Measurements from ENCODE around the gene SMIM23.

Gene SMIM23

GRCh38 chr5:171821286-171821685 lies 35.7 kb downstream of the SMIM23 start:
- no peak for DNase-seq

- no peak for DNase-seq
These were observed 37.7 kb downstream of the SMIM23 start for GRCh38 chr5:171823269-171823668.

GRCh38 chr5:171825051-171825450 lies 39.4 kb downstream of the SMIM23 start:
- no peak for DNase-seq

- no peak for DNase-seq
These were observed 40.5 kb downstream of the SMIM23 start for GRCh38 chr5:171826132-171826531.

DNA sequence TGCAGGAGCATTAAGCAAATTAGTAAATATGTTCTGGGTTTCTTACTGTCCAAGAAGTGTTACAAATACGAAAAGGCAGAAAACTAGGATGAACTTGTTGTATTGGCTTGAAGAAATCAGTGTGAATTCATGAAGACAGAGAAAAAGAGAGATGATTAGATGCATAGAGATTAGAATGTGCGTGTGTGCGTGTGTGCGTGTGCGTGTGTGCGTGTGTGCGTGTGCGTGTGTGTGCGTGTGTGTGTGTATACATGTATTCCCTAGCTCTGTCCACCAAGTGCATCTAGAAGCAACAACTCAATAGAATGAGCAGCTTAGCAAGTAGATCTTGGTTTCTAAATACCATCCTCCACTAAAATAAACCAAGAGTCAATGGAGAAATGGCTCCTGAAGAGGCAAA lies 41.5 kb downstream of the SMIM23 start:
- no peak for DNase-seq

DNA sequence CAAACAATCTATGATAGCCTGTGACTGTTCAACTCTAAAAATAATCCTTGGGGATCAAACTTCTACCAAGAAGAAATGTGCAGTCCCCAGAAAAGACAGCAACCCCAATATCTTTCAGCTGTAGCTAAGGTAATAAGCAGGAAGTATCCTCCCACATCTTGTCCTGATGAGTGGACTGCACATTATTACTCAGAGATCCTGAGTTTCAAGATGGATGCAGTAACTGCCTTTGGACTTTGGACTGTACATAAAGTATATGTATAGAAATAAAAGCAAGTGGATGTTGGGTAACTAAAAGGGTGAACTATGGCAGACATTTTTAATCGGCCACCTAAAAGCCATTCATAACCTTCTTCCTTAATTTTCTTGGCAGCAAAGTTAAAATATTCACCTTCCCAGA lies 45.1 kb downstream of the SMIM23 start:
- DNase-seq: no peak

- DNase-seq: no peak
These were observed 47.2 kb downstream of the SMIM23 start for GRCh38 chr5:171832775-171833174.

- DNase-seq: no peak
These were observed 48.8 kb downstream of the SMIM23 start for GRCh38 chr5:171834461-171834860.

DNA sequence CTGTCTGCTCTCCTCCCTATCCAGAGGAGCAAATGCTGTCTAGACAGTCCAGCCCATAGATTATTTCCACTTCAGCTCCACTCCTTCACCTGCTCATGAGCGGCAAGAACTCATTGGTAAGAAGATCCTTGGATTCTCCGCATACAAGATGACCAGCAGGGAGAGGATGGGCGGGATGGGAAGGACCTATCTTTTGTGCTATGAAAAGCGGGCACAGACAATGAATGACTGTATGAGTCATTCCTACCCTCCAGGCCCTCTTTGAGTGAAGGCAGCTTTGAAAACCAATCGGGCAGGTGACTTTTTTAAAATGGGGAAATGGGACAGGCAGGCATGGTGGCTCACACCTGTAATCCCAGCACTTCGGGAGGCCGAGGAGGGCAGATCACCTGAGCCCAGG lies 49.4 kb downstream of the SMIM23 start:
- DNase-seq: no peak

- no peak for DNase-seq
These were observed 51.9 kb downstream of the SMIM23 start for GRCh38 chr5:171837522-171837921.

- no peak for DNase-seq
These were observed 52.4 kb downstream of the SMIM23 start for GRCh38 chr5:171838066-171838465.

DNA sequence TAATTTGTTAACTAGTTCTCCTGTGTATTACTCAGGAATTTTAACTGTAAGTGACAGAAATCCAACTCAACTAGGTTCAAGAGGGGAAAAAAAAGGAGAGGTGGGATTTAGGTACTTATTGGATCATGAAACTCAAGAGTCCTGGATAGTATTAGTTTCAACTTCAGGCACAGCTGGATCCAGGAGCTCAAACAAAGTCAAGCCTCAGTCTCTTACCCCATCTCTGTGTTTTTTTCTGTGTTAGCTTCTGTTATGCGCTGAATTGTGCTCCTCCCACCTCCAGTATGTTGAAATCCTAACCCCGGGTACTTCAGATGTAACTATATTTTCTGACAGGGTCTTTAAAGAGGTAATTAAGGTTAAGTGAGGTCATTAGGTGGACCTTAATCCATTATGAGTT lies 53.5 kb downstream of the SMIM23 start:
- DNase-seq: no peak

DNA sequence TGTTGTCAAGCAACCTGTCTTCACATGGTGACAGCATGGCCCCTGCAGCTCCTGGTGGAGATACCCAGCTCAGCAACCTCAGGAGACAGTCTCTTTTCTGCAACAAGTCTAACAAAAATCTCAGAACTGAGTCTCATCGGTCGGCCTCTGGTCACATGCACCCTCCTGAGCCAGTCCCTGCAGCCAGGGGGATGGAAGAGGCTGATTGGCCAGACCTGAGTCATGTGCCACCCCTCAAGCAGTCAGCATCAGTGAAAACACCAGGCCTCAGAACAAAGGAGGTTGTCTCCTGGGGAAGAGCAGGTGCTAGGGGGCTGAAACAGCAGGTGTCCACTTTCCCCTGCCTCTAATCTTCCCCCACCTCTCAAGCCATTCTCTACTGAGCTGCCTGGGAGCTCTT lies 54.4 kb downstream of the SMIM23 start:
- DNase-seq: no peak

All from activated CD4-positive, alpha-beta T cell treated with anti-CD3 and anti-CD28 coated beads, Interleukin-2, Interleukin-6, amounts not matched to agents 100 ng/mL and 50 ng/mL, durations not matched to agents 16 hours and 8 hours (primary cell).